Heart left ventricle (tissue), 16 donors: ENCODE results near the gene SPATA6. TPM values are rescaled to one million over a fixed set of nuclear protein-coding genes. Genes with fewer than 3 reads are reported as not detected.
"Not testable (repeated sequence)": the region's sequence is repeated elsewhere in the genome, so short reads cannot be mapped to it uniquely, and the experiment has no call there.

Experiments used
- ATAC-seq, 4 donors: fragments of 200-7000 bp; cut with Tn5 transposase; one replicate each; pipeline ENCODE4 v1.9.1; 2020 to 2022; ENCODE audit warnings: moderate library complexity in 4 of 4, mild to moderate bottlenecking in 3 of 4, moderate number of reproducible peaks in 1 of 4
- DNase-seq, 5 donors: peaks; one replicate each; pipeline ENCODE4 v3.0.0-alpha.2; 2020
- H3K27ac ChIP-seq, 12 donors: fragments of 200-600 bp; sonication (generic) in 4 of 12; one replicate each; pipeline versions ENCODE4 v1.5.0 to v1.8.0; 2016 to 2022; ENCODE audit warnings: mild to moderate bottlenecking in 2 of 12
- H3K27me3 ChIP-seq, 9 donors: fragments of 200-600 bp; sonication (generic) in 2 of 9; one replicate each; pipeline versions ENCODE4 v1.5.1 to v1.8.0; 2016 to 2022; ENCODE audit warnings: mild to moderate bottlenecking in 3 of 9
- H3K36me3 ChIP-seq, 9 donors: fragments of 200-600 bp; sonication (generic) in 2 of 9; one replicate each; pipeline versions ENCODE4 v1.5.0 to v1.8.0; 2018 to 2022; ENCODE audit warnings: mild to moderate bottlenecking in 2 of 9
- H3K4me1 ChIP-seq, 12 donors: fragments of 200-600 bp; sonication (generic) in 4 of 12; one replicate each; pipeline versions ENCODE4 v1.5.0 to v1.8.0; 2016 to 2022; ENCODE audit warnings: mild to moderate bottlenecking in 3 of 12
- H3K4me3 ChIP-seq, 12 donors: fragments of 200-600 bp; sonication (generic) in 4 of 12; one replicate each; pipeline versions ENCODE4 v1.5.0 to v1.8.0; 2017 to 2022; ENCODE audit warnings: mild to moderate bottlenecking in 9 of 12, moderate library complexity in 4 of 12
- H3K9me3 ChIP-seq, 12 donors: fragments of 200-600 bp; sonication (generic) in 4 of 12; one replicate each; pipeline versions ENCODE4 v1.5.0 to v1.8.0; 2016 to 2022; ENCODE audit warnings: mild to moderate bottlenecking in 1 of 12
- POLR2A ChIP-seq, 2 donors: fragments of 450-650 bp; IDR thresholded peaks; one replicate each; pipeline ENCODE4 v1.6.1; 2017; ENCODE audit warnings: antibody characterized with exemption in 2 of 2, mild to moderate bottlenecking in 2 of 2, moderate library complexity in 2 of 2
- WGBS, 4 donors: extraction: QIAGEN DNeasy Blood & Tissue Kit in 2 of 4; methylation state at CpG; one replicate each; pipeline versions ENCODE4 v1.1.5 to v1.1.7; 2013 to 2018; 5-methylcytosine and 5-hydroxymethylcytosine counted together
- intact Hi-C, 10 donors: fragments of 100-400 bp; cut with DNase I; formaldehyde crosslinking; loops; one replicate each; pipeline versions ENCODE4 v1.11.1 to v1.14.2; 2022
- polyA plus RNA-seq, 2 donors: library from polyadenylated mRNA; stranded (reverse); fragments of 200-250 nt; gene quantifications; one replicate each; pipeline ENCODE4 v1.2.3, GENCODE V29; 2013
- total RNA-seq, 9 donors: library from RNA; depleted of rRNA in 2 of 9; stranded (reverse); fragments of >200 nt in 2 of 9; fragmentation: NEBNext Ultra II Directional in 3 of 9; extraction: Animal tissue kit (Norgen Biotek cat#: 25700) in 3 of 9; gene quantifications; one replicate each; pipeline versions ENCODE4 v1.1.0 to v1.2.4, GENCODE V29; 2016 to 2023
- TF ChIP-seq, protein P1 (sequence below), 12 donors: fragments of 200-600 bp; sonication (generic) in 4 of 12; IDR thresholded peaks; one replicate each; pipeline versions ENCODE4 v1.5.0 to v1.8.0; 2018 to 2022; ENCODE audit warnings: antibody characterized with exemption in 12 of 12, mild to moderate bottlenecking in 5 of 12
- donor health status: ischemic (EF 13 %, LVEDD 7.1; RV severe dilation, severe dysfunction).
- donor health status: healthy with polysubstance abuse.
- donor health status: DM: no; HTN: yes; CAD: no.
- donor health status: DM: no; HTN: no; CAD: no.
- donor health status: ischemic (EF 25% LVEDD 6.9; RV normal size, moderate dysfunction).
- donor health status: ischemic (EF 25% LVEDD 5.7; RV mildly dilated, moderate dysfunction).
- donor health status: healthy.
- donor health status: DM: yes; HTN: yes; CAD: no.
- donor health status: ischemic (EF 35%, LVEDD 5.7; RV mildly dilated, moderate dysfunction).
- donor health status: nonischemic (EF 11% LVEDD 7.7; RV severe dilation, severe dysfunction).
- donor health status: DM: yes; HTN: yes; CAD: no.
- donor health status: PGD.
- donor health status: ischemic (EF 29% LVEDD 5.4; RV normal size, mild dysfunction).
- donor health status: nonischemic (EF 23%, LVEDD 6.1; RV moderate dilation, normal function).

The SPATA6 gene
- total and polyA plus RNA-seq, 11 donors = 1.4 to 13.8 (median 5.5) TPM

DNA sequence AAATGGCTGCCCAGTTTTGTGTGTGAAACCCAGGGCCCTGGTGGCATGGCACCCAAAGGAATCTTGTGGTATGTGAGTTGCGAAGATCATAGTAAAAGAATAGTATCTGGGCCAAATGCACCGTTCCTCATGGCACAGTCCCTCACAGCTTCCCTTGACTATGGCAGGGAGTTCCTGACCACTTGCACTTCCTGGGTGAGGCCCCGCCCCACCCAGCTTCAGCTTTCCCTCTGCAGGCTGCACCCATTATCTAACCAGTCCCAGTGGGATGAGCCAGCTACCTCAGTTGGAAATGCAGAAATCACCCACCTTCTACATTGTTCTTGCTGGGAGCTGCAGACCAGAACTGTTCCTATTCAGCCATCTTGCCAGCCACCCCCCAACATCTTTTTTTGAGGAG lies 186.5 kb downstream of the SPATA6 start:
- TF ChIP-seq, protein P1, sequence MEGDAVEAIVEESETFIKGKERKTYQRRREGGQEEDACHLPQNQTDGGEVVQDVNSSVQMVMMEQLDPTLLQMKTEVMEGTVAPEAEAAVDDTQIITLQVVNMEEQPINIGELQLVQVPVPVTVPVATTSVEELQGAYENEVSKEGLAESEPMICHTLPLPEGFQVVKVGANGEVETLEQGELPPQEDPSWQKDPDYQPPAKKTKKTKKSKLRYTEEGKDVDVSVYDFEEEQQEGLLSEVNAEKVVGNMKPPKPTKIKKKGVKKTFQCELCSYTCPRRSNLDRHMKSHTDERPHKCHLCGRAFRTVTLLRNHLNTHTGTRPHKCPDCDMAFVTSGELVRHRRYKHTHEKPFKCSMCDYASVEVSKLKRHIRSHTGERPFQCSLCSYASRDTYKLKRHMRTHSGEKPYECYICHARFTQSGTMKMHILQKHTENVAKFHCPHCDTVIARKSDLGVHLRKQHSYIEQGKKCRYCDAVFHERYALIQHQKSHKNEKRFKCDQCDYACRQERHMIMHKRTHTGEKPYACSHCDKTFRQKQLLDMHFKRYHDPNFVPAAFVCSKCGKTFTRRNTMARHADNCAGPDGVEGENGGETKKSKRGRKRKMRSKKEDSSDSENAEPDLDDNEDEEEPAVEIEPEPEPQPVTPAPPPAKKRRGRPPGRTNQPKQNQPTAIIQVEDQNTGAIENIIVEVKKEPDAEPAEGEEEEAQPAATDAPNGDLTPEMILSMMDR (IDR thresholded peaks at IDR 0.05) = no peak
- 81 to 95% (median 87%) methylated on average over 3 of the region's 3 CpGs for WGBS, 4 donors
- H3K27me3 ChIP-seq = no peaks in the 10 kb centered on the region
- intact Hi-C loops = no loop called here
- no peak overlapping the region for H3K27ac ChIP-seq
- peaks cover 0 to 23% (median 0%) of the 10 kb centered on the region in 12 donors for H3K9me3 ChIP-seq
- no peak overlapping the region for H3K4me3 ChIP-seq
- H3K36me3 ChIP-seq = no peaks in the 10 kb centered on the region
- H3K4me1 ChIP-seq = no peaks in the 10 kb centered on the region
- DNase-seq (no peak), ATAC-seq (no peak)

DNA sequence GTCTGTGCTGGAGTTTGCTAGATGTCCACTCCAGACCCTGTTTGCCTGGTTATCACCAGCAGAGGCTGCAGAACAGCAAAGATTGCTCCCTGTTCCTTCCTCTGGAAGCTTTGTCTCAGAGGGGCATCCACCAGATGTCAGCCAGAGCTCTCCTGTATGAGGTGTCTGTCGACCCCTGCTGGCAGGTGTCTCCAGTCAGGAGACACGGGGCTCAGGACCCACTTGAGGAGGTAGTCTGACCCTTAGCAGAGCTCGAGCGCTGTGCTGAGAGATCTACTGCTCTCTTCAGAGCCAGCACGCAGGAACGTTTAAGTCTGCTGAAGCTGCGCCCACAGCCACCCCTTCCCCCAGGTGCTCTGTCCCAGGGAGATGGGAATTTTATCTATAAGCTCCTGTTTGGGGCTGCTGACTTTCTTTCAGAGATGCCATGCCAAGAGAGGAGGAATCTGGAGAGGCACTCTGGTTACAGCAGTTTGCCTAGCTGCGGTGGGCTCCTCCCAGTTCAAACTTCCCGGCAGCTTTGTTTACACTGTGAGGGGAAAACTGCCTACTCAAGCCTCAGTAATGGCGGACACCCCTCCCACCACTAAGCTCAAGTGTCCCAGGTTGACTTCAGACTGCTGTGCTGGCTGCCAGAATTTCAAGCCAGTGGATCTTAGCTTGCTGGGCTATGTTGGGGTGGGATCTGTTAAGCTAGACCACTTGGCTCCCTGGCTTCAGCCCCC lies 187.1 kb downstream of the SPATA6 start:
- WGBS, 4 donors = 63 to 86% (median 76%) methylated on average over 5 to 10 of the region's 10 CpGs
- H3K27ac ChIP-seq, H3K4me3 ChIP-seq, H3K27me3 ChIP-seq, H3K36me3 ChIP-seq, intact Hi-C loops, ATAC-seq, DNase-seq, H3K4me1 ChIP-seq: not testable (repeated sequence)
- H3K9me3 ChIP-seq = peaks cover 0 to 23% (median 0%) of the 10 kb centered on the region in 12 donors

DNA sequence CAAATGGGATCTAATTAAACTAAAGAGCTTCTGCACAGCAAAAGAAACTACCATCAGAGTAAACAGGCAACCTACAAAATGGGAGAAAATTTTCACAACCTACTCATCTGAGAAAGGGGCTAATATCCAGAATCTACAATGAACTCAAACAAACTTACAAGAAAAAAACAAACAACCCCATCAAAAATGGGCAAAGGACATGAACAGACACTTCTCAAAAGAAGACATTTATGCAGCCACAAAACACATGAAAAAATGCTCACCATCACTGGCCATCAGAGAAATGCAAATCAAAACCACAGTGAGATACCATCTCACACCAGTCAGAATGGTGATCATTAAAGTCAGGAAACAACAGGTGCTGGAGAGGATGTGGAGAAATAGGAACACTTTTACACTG lies 189.7 kb downstream of the SPATA6 start:
- ATAC-seq, DNase-seq, H3K36me3 ChIP-seq, H3K27me3 ChIP-seq, H3K27ac ChIP-seq, H3K4me3 ChIP-seq, intact Hi-C loops, H3K4me1 ChIP-seq: not testable (repeated sequence)
- peaks cover 0 to 22% (median 0%) of the 10 kb centered on the region in 12 donors for H3K9me3 ChIP-seq

DNA sequence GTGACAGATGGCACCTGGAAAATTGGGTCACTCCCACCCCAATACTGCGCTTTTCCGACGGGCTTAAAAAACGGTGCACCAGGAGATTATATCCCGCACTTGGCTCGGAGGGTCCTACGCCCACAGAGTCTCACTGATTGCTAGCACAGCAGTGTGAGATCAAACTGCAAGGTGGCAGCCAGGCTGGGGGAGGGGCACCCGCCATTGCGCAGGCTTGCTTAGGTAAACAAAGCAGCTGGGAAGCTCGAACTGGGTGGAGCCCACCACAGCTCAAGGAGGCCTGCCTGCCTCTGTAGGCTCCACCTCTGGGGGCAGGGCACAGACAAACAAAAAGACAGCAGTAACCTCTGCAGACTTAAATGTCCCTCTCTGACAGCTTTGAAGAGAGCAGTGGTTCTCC lies 194.6 kb downstream of the SPATA6 start:
- H3K4me1 ChIP-seq, H3K36me3 ChIP-seq, H3K27me3 ChIP-seq, DNase-seq, ATAC-seq, intact Hi-C loops, H3K27ac ChIP-seq, H3K4me3 ChIP-seq: not testable (repeated sequence)
- 89 to 100% (median 94%) methylated on average over 2 to 10 of the region's 10 CpGs for WGBS, 4 donors
- peaks cover 0 to 24% (median 0%) of the 10 kb centered on the region in 12 donors for H3K9me3 ChIP-seq

DNA sequence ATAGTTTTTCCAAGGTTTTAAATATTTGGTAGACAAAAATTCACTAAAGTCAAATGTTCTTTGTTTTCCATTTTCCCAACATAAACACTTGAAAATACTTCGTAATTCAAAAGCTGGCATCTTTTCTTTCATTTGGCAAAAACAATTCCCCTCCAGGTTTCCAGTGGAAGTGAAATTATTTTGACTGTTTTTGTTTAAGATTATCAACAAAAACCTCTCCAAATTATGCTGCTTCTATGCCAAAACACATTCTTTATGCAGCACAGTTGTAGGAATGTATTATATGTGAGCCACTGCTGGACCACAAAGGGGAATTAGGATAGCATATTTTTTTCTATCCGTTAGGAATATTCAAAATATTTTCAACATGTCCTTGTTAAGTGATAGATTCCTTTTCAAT lies 205.4 kb downstream of the SPATA6 start:
- Histone ChIP-seq H3K27me3 (no peaks in the 10 kb centered on the region), H3K9me3 (peaks cover 0 to 7% (median 0%) of the 10 kb centered on the region in 12 donors), H3K27ac (no peak overlapping the region), H3K36me3 (no peaks in the 10 kb centered on the region), H3K4me1 (no peaks in the 10 kb centered on the region), H3K4me3 (no peak overlapping the region)
- 71 to 82% (median 74%) methylated on average over 2 of the region's 2 CpGs for WGBS, 4 donors
- DNase-seq (no peak), ATAC-seq (no peak)
- no peak for TF ChIP-seq POLR2A (IDR thresholded peaks at IDR 0.05)
- TF ChIP-seq, protein P1 (IDR thresholded peaks at IDR 0.05) = no peak
- intact Hi-C loops = no loop called here

DNA sequence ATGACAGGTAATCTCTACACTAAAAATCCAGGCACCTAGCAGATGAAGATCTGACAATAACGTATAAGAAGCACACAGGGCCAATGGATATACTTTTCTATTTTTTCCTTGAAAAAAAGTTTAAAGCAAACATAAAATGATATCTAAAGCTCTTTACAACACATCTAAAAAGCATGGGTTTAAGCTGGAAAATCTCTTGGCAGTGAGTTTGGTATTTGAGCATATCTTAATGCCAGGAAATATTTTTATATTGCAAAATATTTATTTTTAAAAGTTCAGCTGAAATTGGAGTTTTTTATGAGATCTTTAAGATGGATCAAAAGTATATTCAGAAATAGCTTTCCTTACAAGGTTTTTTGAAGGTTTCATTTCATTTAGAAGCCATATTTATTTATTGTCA lies 209.0 kb downstream of the SPATA6 start:
- H3K27ac ChIP-seq = no peak overlapping the region
- H3K36me3 ChIP-seq = no peaks in the 10 kb centered on the region
- H3K27me3 ChIP-seq = no peaks in the 10 kb centered on the region
- intact Hi-C loops = no loop called here
- TF ChIP-seq, protein P1 (IDR thresholded peaks at IDR 0.05) = no peak
- TF ChIP-seq POLR2A (IDR thresholded peaks at IDR 0.05) = no peak
- H3K9me3 ChIP-seq = peaks cover 0 to 7% (median 0%) of the 10 kb centered on the region in 12 donors
- no peak overlapping the region for H3K4me3 ChIP-seq
- ATAC-seq (no peak), DNase-seq (no peak)
- H3K4me1 ChIP-seq = no peaks in the 10 kb centered on the region
- WGBS, 4 donors = 53 to 67% (median 61%) methylated on average over 1 of the region's 1 CpG
